PFSK-1 (cell line): ENCODE results near the gene PSAP.

Source experiments
- FOXP2 ChIP-seq: optimal IDR thresholded peaks from 2 replicates; pipeline ENCODE3; 2011; ENCODE audit warnings: borderline replicate concordance, control low read depth, inconsistent platforms; ENCODE audit not compliant: insufficient read depth; ENCODE audit errors: extremely low read length, extremely low read depth
- POLR2AphosphoS5 ChIP-seq: IDR thresholded peaks from 2 replicates; pipeline ENCODE4 v1.6.1; 2012; ENCODE audit warnings: low read depth, mild to moderate bottlenecking, control low read depth, low read length, moderate library complexity
- SIN3A ChIP-seq: IDR thresholded peaks from 2 replicates; pipeline ENCODE4 v1.6.1; 2012; ENCODE audit warnings: mild to moderate bottlenecking, low read length, moderate library complexity, borderline replicate concordance; ENCODE audit not compliant: insufficient read depth
- TAF1 ChIP-seq: IDR thresholded peaks from 2 replicates; pipeline ENCODE4 v1.6.1; 2012; ENCODE audit warnings: low read length, control low read depth, borderline replicate concordance; ENCODE audit not compliant: insufficient read depth
- TF ChIP-seq, protein P1 (sequence below), 2 experiments: IDR thresholded peaks; 2 replicates each; pipeline versions ENCODE4 v1.6.1 to v1.8.0; 2011 to 2012; ENCODE audit warnings: low read depth in 2 of 2, low read length in 2 of 2, control low read depth in 1 of 2, inconsistent platforms in 1 of 2, mild to moderate bottlenecking in 1 of 2, moderate library complexity in 1 of 2; ENCODE audit not compliant: insufficient read depth in 1 of 2

Gene PSAP

DNA sequence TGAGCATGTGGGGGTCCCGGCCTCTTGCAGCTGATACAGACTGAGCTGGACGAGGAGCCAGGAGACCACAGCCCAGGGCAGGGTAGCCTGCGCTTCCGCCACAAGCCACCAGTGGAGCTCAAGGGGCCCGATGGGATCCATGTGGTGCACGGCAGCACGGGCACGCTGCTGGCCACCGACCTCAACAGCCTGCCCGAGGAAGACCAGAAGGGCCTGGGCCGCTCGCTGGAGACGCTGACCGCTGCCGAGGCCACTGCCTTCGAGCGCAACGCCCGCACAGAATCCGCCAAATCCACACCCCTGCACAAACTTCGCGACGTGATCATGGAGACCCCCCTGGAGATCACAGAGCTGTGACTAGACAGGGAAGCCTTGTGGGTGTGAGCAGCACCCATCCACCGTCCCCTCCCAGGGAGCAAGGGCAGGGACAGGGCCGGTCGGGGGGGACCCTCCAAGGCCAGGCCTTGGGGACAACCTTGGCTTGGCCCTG lies 36.1 kb downstream of the PSAP start:
- TF ChIP-seq FOXP2: no peak
- TF ChIP-seq POLR2AphosphoS5: no peak
- TF ChIP-seq, protein P1, sequence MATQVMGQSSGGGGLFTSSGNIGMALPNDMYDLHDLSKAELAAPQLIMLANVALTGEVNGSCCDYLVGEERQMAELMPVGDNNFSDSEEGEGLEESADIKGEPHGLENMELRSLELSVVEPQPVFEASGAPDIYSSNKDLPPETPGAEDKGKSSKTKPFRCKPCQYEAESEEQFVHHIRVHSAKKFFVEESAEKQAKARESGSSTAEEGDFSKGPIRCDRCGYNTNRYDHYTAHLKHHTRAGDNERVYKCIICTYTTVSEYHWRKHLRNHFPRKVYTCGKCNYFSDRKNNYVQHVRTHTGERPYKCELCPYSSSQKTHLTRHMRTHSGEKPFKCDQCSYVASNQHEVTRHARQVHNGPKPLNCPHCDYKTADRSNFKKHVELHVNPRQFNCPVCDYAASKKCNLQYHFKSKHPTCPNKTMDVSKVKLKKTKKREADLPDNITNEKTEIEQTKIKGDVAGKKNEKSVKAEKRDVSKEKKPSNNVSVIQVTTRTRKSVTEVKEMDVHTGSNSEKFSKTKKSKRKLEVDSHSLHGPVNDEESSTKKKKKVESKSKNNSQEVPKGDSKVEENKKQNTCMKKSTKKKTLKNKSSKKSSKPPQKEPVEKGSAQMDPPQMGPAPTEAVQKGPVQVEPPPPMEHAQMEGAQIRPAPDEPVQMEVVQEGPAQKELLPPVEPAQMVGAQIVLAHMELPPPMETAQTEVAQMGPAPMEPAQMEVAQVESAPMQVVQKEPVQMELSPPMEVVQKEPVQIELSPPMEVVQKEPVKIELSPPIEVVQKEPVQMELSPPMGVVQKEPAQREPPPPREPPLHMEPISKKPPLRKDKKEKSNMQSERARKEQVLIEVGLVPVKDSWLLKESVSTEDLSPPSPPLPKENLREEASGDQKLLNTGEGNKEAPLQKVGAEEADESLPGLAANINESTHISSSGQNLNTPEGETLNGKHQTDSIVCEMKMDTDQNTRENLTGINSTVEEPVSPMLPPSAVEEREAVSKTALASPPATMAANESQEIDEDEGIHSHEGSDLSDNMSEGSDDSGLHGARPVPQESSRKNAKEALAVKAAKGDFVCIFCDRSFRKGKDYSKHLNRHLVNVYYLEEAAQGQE (IDR thresholded peaks at IDR 0.05; ENCODE audit: insufficient read depth in 1 of 2, low read depth in 2 of 2, low read length in 2 of 2): no peak
- no peak for TF ChIP-seq SIN3A
- TF ChIP-seq TAF1: no peak

- TF ChIP-seq POLR2AphosphoS5 (no peak), TAF1 (no peak), FOXP2 (no peak), SIN3A (no peak)
- TF ChIP-seq, protein P1 (IDR thresholded peaks at IDR 0.05; ENCODE audit: insufficient read depth in 1 of 2, low read depth in 2 of 2, low read length in 2 of 2): no peak
These were observed 38.0 kb downstream of the PSAP start for GRCh38 chr10:71812913-71813590.

- no peak for TF ChIP-seq SIN3A
- TF ChIP-seq, protein P1 (IDR thresholded peaks at IDR 0.05; ENCODE audit: insufficient read depth in 1 of 2, low read depth in 2 of 2, low read length in 2 of 2): no peak
- TF ChIP-seq FOXP2: no peak
- TF ChIP-seq TAF1: no peak
- TF ChIP-seq POLR2AphosphoS5: no peak
These were observed 38.8 kb downstream of the PSAP start for GRCh38 chr10:71812016-71812912.

GRCh38 chr10:71811351-71811750 lies 39.7 kb downstream of the PSAP start:
- TF ChIP-seq TAF1 (no peak), POLR2AphosphoS5 (no peak), SIN3A (no peak), FOXP2 (no peak)
- TF ChIP-seq, protein P1 (IDR thresholded peaks at IDR 0.05; ENCODE audit: insufficient read depth in 1 of 2, low read depth in 2 of 2, low read length in 2 of 2): no peak
